ENCODE results near the gene MDK. TPM values are rescaled to one million over a fixed set of nuclear protein-coding genes. Genes with fewer than 3 reads are reported as not detected.

The MDK gene
- total and polyA plus RNA-seq, 7 donors: 1.2 to 6.3 (median 1.8) TPM

DNA sequence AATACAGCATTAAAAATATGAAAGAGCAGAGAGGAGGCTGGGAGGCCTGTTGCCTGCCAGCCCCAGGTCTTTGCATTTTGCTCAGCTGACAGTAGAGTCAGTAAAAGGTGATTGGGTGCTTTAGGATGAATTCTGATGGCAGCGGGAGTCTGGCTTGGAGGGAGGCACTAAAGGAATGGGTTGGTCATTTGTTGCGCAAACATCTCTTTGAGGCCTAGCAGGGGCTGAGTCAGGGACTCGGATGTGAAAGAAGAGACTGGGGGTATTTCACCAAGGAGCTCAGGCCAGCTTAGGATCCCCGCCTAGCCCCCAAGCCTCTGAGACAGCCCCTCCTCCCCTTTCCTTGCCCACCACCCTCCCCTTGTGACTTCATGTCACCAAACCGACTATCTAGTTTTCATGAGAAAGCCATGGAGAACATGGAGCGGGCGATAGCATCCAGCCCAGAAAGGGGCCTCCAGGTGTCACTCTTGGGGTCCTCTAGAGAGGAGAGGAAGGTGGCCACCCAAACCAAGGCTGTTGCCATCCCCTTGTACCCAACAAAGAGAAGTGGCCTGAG lies 24.5 kb upstream of the MDK start:
- ATAC-seq: no peak
- TF ChIP-seq, protein P1, sequence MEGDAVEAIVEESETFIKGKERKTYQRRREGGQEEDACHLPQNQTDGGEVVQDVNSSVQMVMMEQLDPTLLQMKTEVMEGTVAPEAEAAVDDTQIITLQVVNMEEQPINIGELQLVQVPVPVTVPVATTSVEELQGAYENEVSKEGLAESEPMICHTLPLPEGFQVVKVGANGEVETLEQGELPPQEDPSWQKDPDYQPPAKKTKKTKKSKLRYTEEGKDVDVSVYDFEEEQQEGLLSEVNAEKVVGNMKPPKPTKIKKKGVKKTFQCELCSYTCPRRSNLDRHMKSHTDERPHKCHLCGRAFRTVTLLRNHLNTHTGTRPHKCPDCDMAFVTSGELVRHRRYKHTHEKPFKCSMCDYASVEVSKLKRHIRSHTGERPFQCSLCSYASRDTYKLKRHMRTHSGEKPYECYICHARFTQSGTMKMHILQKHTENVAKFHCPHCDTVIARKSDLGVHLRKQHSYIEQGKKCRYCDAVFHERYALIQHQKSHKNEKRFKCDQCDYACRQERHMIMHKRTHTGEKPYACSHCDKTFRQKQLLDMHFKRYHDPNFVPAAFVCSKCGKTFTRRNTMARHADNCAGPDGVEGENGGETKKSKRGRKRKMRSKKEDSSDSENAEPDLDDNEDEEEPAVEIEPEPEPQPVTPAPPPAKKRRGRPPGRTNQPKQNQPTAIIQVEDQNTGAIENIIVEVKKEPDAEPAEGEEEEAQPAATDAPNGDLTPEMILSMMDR (IDR thresholded peaks at IDR 0.05): no peak
- peak in 1 of 2 donors; percentile 10 for DNase-seq
- no peaks in the 10 kb centered on the region for H3K9me3 ChIP-seq
- H3K27ac ChIP-seq: no peak overlapping the region
- no peaks in the 10 kb centered on the region for H3K36me3 ChIP-seq (ENCODE audit: insufficient read depth in 1 of 2, low read depth in 1 of 2)
- 81 to 91% (median 85%) methylated on average over 7 of the region's 7 CpGs for WGBS, 3 donors
- intact Hi-C loops (cut with DNase I): no loop called here
- H3K4me1 ChIP-seq: peaks cover 19% of the 10 kb centered on the region
- H3K4me3 ChIP-seq: no peak overlapping the region
- H3K27me3 ChIP-seq (ENCODE audit: insufficient read depth in 3 of 3, low read length in 2 of 3): no peaks in the 10 kb centered on the region

DNA sequence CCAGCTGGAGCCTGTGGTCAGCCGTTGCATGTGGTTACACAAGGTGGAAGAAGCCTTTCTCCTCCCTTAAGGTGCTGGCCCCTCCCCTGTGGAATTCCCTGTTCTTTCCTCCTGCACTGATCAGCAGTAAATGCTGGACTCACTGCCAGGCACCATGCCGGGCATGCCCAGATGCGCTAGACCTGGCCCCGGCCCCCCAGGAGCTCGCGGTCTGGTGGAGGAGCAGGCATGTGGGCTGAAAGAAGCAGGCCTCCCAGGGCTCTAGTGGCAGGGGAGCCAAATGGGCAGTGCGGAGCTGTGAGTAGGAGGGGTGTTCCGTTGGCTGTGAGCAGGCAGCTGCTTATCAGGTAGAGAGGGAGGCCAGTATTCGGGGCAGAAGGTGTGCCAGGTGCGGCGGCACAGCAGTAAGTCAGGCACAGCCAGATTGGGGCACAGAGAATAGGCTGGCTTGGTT lies 24.0 kb upstream of the MDK start:
- ATAC-seq: no peak
- Histone ChIP-seq H3K4me1 (peaks cover 16% of the 10 kb centered on the region), H3K9me3 (no peaks in the 10 kb centered on the region)

DNA sequence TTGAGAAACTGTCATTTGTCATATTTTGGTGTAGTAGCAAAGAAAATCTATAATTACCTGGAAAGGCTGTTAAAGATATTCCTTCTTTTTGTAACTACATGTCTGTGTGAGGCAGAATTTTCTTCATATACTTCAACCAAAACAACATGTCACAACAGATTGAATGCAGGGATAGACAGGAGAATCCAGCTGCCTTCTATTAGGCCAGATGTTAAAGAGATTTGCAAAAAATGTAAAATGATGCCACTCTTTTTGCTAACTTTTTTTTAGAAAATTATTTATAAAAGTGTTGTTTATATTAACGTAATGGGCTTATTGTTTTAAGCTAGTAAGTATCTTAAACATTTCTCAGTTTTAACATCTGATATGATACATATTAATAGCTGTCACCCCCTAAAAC lies 21.5 kb upstream of the MDK start:
- Histone ChIP-seq H3K9me3 (no peaks in the 10 kb centered on the region), H3K4me1 (peaks cover 31% of the 10 kb centered on the region), H3K36me3 (ENCODE audit: insufficient read depth in 1 of 2, low read depth in 1 of 2) (no peaks in the 10 kb centered on the region), H3K27me3 (ENCODE audit: insufficient read depth in 3 of 3, low read length in 2 of 3) (no peaks in the 10 kb centered on the region), H3K4me3 (no peak overlapping the region), H3K27ac (peak overlapping the region; percentile 98)
- 46 to 79% (median 50%) methylated on average over 1 of the region's 1 CpG for WGBS, 3 donors
- TF ChIP-seq, protein P1 (IDR thresholded peaks at IDR 0.05): no peak
- intact Hi-C loops (cut with DNase I): no loop called here
- no peak for DNase-seq
- ATAC-seq: no peak

More for the DNA sequence above, 24.0 kb upstream of the MDK start:
- TF ChIP-seq, protein P1 (IDR thresholded peaks at IDR 0.05): no peak
- DNase-seq: no peak
- intact Hi-C loops (cut with DNase I): no loop called here
- Histone ChIP-seq H3K4me3 (no peak overlapping the region), H3K36me3 (ENCODE audit: insufficient read depth in 1 of 2, low read depth in 1 of 2) (no peaks in the 10 kb centered on the region), H3K27ac (no peak overlapping the region), H3K27me3 (ENCODE audit: insufficient read depth in 3 of 3, low read length in 2 of 3) (no peaks in the 10 kb centered on the region)
- 85 to 87% (median 87%) methylated on average over 11 of the region's 11 CpGs for WGBS, 3 donors

DNA sequence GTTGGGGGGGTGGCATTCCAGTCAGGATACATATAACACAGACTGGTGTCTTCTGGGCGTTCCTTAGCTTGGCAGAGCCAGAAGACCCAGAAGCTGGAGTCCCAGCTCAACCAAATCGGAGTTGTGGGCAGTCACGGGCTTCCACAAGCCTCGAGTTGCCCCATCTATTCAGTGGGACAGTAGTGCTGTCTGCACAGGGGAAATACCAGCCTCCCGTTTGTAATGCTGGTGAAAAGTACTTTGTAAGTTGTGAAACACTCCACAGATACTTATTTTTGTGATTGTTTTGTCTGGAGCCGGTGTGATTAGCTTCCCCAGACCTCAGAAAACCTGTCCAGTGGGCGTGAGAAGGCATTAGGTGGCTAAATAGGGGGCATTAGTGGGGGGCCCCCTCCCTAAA lies 20.6 kb upstream of the MDK start:
- WGBS, 3 donors: 21 to 35% (median 22%) methylated on average over 7 of the region's 7 CpGs
- intact Hi-C loops (cut with DNase I): no loop called here
- DNase-seq: no peak

More for the DNA sequence above, 20.6 kb upstream of the MDK start:
- ATAC-seq: peak in 2 of 4 donors; percentile 4
- H3K9me3 ChIP-seq: no peaks in the 10 kb centered on the region
- peak overlapping the region; percentile 76 for H3K4me3 ChIP-seq
- H3K36me3 ChIP-seq (ENCODE audit: insufficient read depth in 1 of 2, low read depth in 1 of 2): no peaks in the 10 kb centered on the region
- H3K27ac ChIP-seq: peak overlapping the region; percentile 98
- no peaks in the 10 kb centered on the region for H3K27me3 ChIP-seq (ENCODE audit: insufficient read depth in 3 of 3, low read length in 2 of 3)
- peaks cover 38% of the 10 kb centered on the region for H3K4me1 ChIP-seq
- TF ChIP-seq, protein P1 (IDR thresholded peaks at IDR 0.05): no peak
